A549 treated with CpdA at 1 μM for 4 hours (cell line): Measurements from ENCODE around the gene GDA. TPM values are rescaled to one million over a fixed set of nuclear protein-coding genes. Genes with fewer than 3 reads are reported as not detected.

Experiments
- total RNA-seq: library from RNA; stranded (reverse); fragments of 200-300 nt; extraction: Qiagen RNA extraction; gene quantifications from 5 replicates; pipeline ENCODE4 v1.2.3, GENCODE V29; 2022; ENCODE audit warnings: low read depth

The GDA gene
- 1.1 to 1.7 TPM (median 1.2 TPM) in 5 replicates for total RNA-seq

DNA sequence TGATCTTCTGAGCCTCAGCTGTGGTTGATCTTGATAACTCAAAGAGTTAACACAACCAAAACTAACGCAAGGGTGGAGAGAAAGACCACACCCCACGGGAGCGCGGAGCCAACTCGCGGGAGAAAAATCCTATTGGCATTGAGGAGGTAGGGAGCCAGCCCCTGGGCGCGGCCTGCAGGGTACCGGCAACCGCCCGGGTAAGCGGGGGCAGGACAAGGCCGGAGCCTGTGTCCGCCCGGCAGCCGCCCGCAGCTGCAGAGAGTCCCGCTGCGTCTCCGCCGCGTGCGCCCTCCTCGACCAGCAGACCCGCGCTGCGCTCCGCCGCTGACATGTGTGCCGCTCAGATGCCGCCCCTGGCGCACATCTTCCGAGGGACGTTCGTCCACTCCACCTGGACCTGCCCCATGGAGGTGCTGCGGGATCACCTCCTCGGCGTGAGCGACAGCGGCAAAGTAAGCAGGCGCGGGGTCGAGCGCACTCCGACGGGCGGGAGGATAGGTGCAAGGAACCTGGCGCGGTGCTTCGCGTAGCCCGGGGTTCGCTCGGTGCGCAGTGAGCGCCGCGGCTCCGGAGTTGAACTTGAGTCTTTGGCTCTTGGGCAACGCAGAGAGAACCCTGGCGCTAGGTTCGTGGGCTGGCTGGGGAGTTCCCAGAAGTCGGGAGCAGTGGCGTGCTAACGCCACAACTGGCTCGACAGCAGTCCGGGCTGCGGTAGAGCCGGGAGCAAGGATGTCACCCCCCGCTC lies at the start of gene GDA:
Gene GDA, plus strand, starts transcription at position 210 of the 745 bp plus-strand sequence. Its CDS starts 120 bp downstream, at position 330.

Other genes starting within 250 kb of the GDA start
- gene ABHD17B, start 238.2 kb upstream of the GDA start, total RNA-seq, result 14.6 to 17.0 TPM (median 16.4 TPM) in 5 replicates
- gene C9orf85, start 237.8 kb upstream of the GDA start, total RNA-seq, result 13.5 to 18.7 TPM (median 13.8 TPM) in 5 replicates
- not detected in 5 replicates for gene C9orf57, start 88.8 kb upstream of the GDA start, total RNA-seq
- 141 to 182 TPM (median 154 TPM) in 5 replicates for gene ZFAND5, start 215.8 kb downstream of the GDA start, total RNA-seq